Naive thymus-derived CD4-positive, alpha-beta T cell (primary cell): Measurements from ENCODE around the gene TMEM163. TPM values are rescaled to one million over a fixed set of nuclear protein-coding genes. Genes with fewer than 3 reads are reported as not detected.
"Not testable (repeated sequence)": the region's sequence is repeated elsewhere in the genome, so short reads cannot be mapped to it uniquely, and the experiment has no call there.

ENCODE experiments used
- ATAC-seq: fragments of 150-1000 bp; cut with Tn5 transposase; 2 replicates; pipeline ENCODE4 v1.10.0; 2021; ENCODE audit warnings: mild to moderate bottlenecking, moderate library complexity
- CTCF ChIA-PET: fragments of 350-600 bp; sonication (Branson Sonifier 250); formaldehyde crosslinking; loops from one replicate; lab custom pipeline; 2021; ENCODE audit warnings: antibody characterized with exemption; lab: Charles Lee
- POLR2A ChIA-PET: fragments of 350-600 bp; sonication (Branson Sonifier 250); formaldehyde crosslinking; loops from one replicate; lab custom pipeline; 2021; ENCODE audit warnings: antibody characterized with exemption, inconsistent platforms; lab: Charles Lee
- DNase-seq, 9 donors: peaks; one replicate each; pipeline versions ENCODE4 v3.0.0 to v3.0.0-alpha.2; 2020 to 2022; ENCODE audit warnings: mixed read lengths in 1 of 9
- H3K27ac ChIP-seq: one replicate; pipeline ENCODE4 v1.7.0; 2013; ENCODE audit warnings: mild to moderate bottlenecking, low read depth, low read length, moderate library complexity
- H3K27me3 ChIP-seq, 2 donors: one replicate each; pipeline ENCODE4 v1.7.0; 2013; ENCODE audit warnings: low read length in 2 of 2, mild to moderate bottlenecking in 2 of 2, moderate library complexity in 2 of 2; ENCODE audit not compliant: control insufficient read depth in 2 of 2, insufficient read depth in 2 of 2
- H3K36me3 ChIP-seq, 3 experiments: 1 replicate in 2 of 3; 2 replicates in 1 of 3; pipeline ENCODE4 v1.7.0; 2013; ENCODE audit warnings: low read length in 3 of 3, mild to moderate bottlenecking in 3 of 3, moderate library complexity in 1 of 3; ENCODE audit not compliant: insufficient read depth in 3 of 3, control insufficient read depth in 2 of 3
- H3K4me1 ChIP-seq, 2 donors: one replicate each; pipeline ENCODE4 v1.7.0; 2013; ENCODE audit warnings: low read length in 2 of 2, mild to moderate bottlenecking in 2 of 2, moderate library complexity in 1 of 2; ENCODE audit not compliant: control insufficient read depth in 2 of 2, insufficient read depth in 2 of 2
- H3K4me3 ChIP-seq: 2 replicates; pipeline ENCODE4 v1.7.0; 2013; ENCODE audit warnings: mild to moderate bottlenecking, low read length
- H3K9me3 ChIP-seq, 3 experiments: 1 replicate in 2 of 3; 2 replicates in 1 of 3; pipeline ENCODE4 v1.7.0; 2013; ENCODE audit warnings: low read length in 3 of 3; ENCODE audit not compliant: control insufficient read depth in 2 of 3
- H3K27ac Mint-ChIP-seq, 9 donors: one replicate each; pipeline ENCODE4 v1.8.0; 2020 to 2022; ENCODE audit warnings: mixed read lengths in 9 of 9, mild to moderate bottlenecking in 8 of 9, moderate library complexity in 5 of 9, inconsistent platforms in 2 of 9
- H3K27me3 Mint-ChIP-seq, 5 donors: one replicate each; pipeline ENCODE4 v1.8.0; 2021 to 2022; ENCODE audit warnings: mixed read lengths in 5 of 5, mild to moderate bottlenecking in 1 of 5
- H3K36me3 Mint-ChIP-seq, 5 donors: one replicate each; pipeline ENCODE4 v1.8.0; 2020 to 2022; ENCODE audit warnings: mixed read lengths in 5 of 5, mild to moderate bottlenecking in 3 of 5, inconsistent platforms in 1 of 5
- H3K4me1 Mint-ChIP-seq, 7 donors: one replicate each; pipeline ENCODE4 v1.8.0; 2020 to 2022; ENCODE audit warnings: mixed read lengths in 7 of 7, mild to moderate bottlenecking in 3 of 7, inconsistent platforms in 1 of 7
- H3K4me3 Mint-ChIP-seq, 10 donors: one replicate each; pipeline ENCODE4 v1.8.0; 2020 to 2022; ENCODE audit warnings: mild to moderate bottlenecking in 10 of 10, mixed read lengths in 10 of 10, moderate library complexity in 6 of 10, inconsistent platforms in 2 of 10
- H3K9me3 Mint-ChIP-seq, 11 donors: one replicate each; pipeline ENCODE4 v1.8.0; 2020 to 2022; ENCODE audit warnings: mixed read lengths in 11 of 11, mild to moderate bottlenecking in 4 of 11, inconsistent platforms in 1 of 11, moderate library complexity in 1 of 11
- intact Hi-C, 2 donors: fragments of 100-400 bp; cut with micrococcal nuclease; formaldehyde crosslinking; loops; one replicate each; pipeline ENCODE4 v1.15.1; 2023
- polyA plus RNA-seq, 2 donors: library from polyadenylated mRNA; unstranded; fragments of 300-500 nt; fragmentation: Illumina TruSeq; gene quantifications; one replicate each; pipeline ENCODE4 v1.2.3, GENCODE V29; 2021
- total RNA-seq, 6 experiments: library from RNA in 5 of 6; stranded (reverse) in 5 of 6; gene quantifications; 1 replicate in 5 of 6; 2 replicates in 1 of 6; pipeline ENCODE4 v1.2.3 and lab custom pipeline; 2021 to 2026

TMEM163 gene
- total and polyA plus RNA-seq, 7 experiments from 2014 or later, result 0.13 to 0.71 (median 0.21) TPM; not detected in 2

DNA sequence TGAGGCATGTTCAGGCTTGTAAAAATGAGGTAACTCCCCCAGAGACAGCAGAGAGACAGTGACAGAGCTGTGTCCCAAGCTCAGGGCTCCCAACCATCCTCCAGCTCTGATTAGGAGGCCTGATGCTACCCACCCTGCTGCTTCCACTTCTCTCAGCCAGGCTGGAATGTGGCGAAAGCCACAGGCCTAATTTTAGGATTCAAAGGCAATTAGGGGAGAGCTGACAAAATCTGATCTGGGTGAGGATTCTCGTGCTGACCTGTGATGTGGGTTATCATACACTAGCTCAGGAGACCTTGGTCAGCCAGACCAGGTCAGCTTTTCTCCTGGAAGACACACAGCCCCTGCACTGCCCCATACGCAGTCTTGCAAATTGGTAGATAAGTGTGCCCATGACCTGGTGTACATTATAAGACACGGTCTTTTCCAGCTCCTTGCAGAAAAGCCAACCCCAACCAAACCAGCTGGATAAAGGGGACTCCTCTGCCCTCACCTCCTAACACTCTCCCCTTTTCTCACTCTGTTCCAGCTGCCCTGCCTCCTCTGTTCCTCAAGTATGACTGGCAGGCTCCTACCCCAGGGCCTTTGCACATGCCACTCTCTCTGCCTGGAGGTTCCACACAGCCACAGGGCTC, 239.0 kb downstream of the TMEM163 start:
- Mint-ChIP-seq H3K27me3 (peaks cover 0 to 21% (median 13%) of the 10 kb centered on the region in 5 donors), H3K27ac (peak overlapping the region in 1 of 9 donors; percentile 42), H3K4me3 (no peak overlapping the region), H3K36me3 (no peaks in the 10 kb centered on the region), H3K9me3 (peaks cover 0 to 2% (median 0%) of the 10 kb centered on the region in 11 donors), H3K4me1 (no peaks in the 10 kb centered on the region)
- Histone ChIP-seq H3K27ac (no peak overlapping the region), H3K36me3 (no peaks in the 10 kb centered on the region), H3K4me1 (no peaks in the 10 kb centered on the region), H3K4me3 (no peak overlapping the region), H3K27me3 (no peaks in the 10 kb centered on the region), H3K9me3 (no peaks in the 10 kb centered on the region)
- ChIA-PET CTCF (interaction anchor here (0.7 kb wide), 1 partner anchor 307 kb away, joined by 3 read pairs; no protein-coding TSS in a partner anchor), POLR2A (no interaction called here)
- ATAC-seq (no peak), DNase-seq (no peak)
- intact Hi-C loops, result no loop called here

DNA sequence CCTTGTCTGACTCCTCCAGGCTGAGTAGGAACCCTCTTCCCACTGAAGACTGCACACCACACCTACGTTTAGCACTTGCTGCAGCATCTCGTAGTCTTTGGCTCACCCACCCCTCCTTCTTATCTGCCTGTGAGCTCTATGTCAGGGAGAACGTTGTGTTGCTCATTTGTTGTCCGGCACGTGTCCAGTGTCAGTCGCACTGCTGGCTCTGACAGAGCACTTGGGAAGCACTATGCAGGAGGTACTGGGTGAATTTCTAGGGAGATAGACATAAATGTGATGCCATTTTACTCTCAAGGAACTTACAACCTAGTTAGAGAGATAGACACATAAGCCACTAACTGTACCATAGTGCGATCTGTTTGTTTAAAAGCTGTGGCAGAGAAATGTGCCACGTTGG, 241.8 kb downstream of the TMEM163 start:
- H3K36me3 Mint-ChIP-seq, H3K27ac ChIP-seq, H3K4me3 Mint-ChIP-seq, H3K4me3 ChIP-seq, intact Hi-C loops, H3K27me3 ChIP-seq, H3K4me1 Mint-ChIP-seq, ATAC-seq, POLR2A ChIA-PET, DNase-seq, H3K36me3 ChIP-seq, H3K4me1 ChIP-seq, H3K27ac Mint-ChIP-seq, CTCF ChIA-PET: not testable (repeated sequence)
- peaks cover 0 to 12% (median 0%) of the 10 kb centered on the region in 3 experiments for H3K9me3 ChIP-seq
- H3K9me3 Mint-ChIP-seq, result peaks cover 0 to 27% (median 13%) of the 10 kb centered on the region in 11 donors
- H3K27me3 Mint-ChIP-seq, result peaks cover 2 to 22% (median 7%) of the 10 kb centered on the region in 5 donors

DNA sequence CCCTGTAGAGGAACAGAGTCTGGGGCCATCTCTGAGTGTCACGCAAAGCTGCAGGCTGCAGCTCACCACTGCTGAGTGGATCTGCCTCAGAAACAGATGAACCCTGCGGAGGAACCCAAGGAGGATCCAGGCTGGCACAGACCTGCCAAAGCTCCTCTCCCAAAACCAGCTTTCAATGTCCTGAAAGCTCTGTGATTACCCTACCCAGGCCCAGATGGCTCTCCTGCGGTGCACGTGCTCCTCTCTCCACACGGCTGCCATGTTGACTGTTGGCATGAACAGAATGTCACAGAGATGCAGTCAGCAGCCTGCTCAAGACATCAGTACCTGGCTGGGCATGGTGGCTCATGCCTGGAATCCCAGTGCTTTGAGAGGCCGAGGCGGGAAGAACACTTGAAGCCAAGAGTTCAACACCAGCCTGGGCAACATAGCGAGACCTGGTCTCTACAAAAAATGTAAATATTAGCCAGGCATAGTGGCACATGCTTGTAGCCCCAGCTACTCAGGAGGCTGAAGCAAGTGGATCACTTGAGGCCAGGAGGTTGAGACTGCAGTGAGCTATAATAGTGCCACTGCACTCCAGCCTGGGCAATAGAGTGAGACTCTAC, 248.1 kb downstream of the TMEM163 start:
- H3K27ac ChIP-seq, result no peak overlapping the region
- Mint-ChIP-seq H3K4me3 (no peak overlapping the region), H3K9me3 (peaks cover 0 to 29% (median 13%) of the 10 kb centered on the region in 11 donors), H3K27me3 (peaks cover 0 to 13% (median 4%) of the 10 kb centered on the region in 5 donors), H3K4me1 (no peaks in the 10 kb centered on the region), H3K36me3 (no peaks in the 10 kb centered on the region), H3K27ac (no peak overlapping the region)
- no peaks in the 10 kb centered on the region for H3K36me3 ChIP-seq
- H3K4me1 ChIP-seq, result no peaks in the 10 kb centered on the region
- no peak for ATAC-seq
- H3K9me3 ChIP-seq, result peaks cover 0 to 12% (median 0%) of the 10 kb centered on the region in 3 experiments
- no peaks in the 10 kb centered on the region for H3K27me3 ChIP-seq
- no peak for DNase-seq
- POLR2A ChIA-PET, result no interaction called here
- intact Hi-C loops, result no loop called here
- CTCF ChIA-PET, result interaction anchor here (0.6 kb wide), 1 partner anchor 17 kb away, joined by 3 read pairs; no protein-coding TSS in a partner anchor
- no peak overlapping the region for H3K4me3 ChIP-seq

DNA sequence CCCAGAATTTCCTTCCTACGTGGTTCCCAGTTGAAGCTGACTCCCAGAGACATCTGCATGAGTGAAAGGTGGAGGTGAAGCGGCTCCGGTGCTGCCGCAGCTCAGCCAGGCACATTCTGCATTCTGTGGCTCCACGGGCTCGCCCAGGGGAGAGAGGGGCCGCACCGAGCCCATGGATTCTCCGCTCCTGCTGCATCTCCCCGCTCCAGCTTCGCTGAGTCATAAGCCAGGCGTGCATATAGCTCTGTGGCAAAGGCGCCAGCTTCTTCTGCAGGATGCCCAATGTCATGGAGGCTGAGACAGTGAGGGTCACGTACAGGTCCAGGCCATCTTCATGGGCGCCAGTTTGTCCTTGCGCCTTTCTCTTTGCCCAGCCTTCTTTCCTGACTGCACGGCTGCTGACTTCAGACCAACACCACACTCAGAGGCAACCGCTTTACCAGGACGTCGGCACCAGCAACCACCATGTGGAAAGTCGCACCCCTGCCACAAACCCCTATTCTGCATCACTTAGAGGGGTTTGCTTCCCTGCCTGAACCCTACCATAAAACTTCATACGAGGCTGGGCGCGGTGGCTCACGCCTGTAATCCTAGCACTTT, 249.2 kb downstream of the TMEM163 start:
- H3K4me1 Mint-ChIP-seq, result no peaks in the 10 kb centered on the region
- no peak overlapping the region for H3K27ac ChIP-seq
- peak overlapping the region in 1 of 9 donors; percentile 86 for H3K27ac Mint-ChIP-seq
- intact Hi-C loops, result loop anchor here in 1 of 2 donors (5.0 kb wide), 1 partner anchor 352 kb away; no protein-coding TSS in a partner anchor
- no peaks in the 10 kb centered on the region for H3K36me3 ChIP-seq
- CTCF ChIA-PET, result no interaction called here
- no peaks in the 10 kb centered on the region for H3K27me3 ChIP-seq
- no peak overlapping the region for H3K4me3 Mint-ChIP-seq
- peaks cover 0 to 28% (median 13%) of the 10 kb centered on the region in 11 donors for H3K9me3 Mint-ChIP-seq
- H3K9me3 ChIP-seq, result peaks cover 0 to 12% (median 0%) of the 10 kb centered on the region in 3 experiments
- H3K4me3 ChIP-seq, result no peak overlapping the region
- no peaks in the 10 kb centered on the region for H3K36me3 Mint-ChIP-seq
- POLR2A ChIA-PET, result no interaction called here
- H3K4me1 ChIP-seq, result no peaks in the 10 kb centered on the region
- DNase-seq (no peak), ATAC-seq (no peak)
- peaks cover 0 to 7% (median 4%) of the 10 kb centered on the region in 5 donors for H3K27me3 Mint-ChIP-seq

DNA sequence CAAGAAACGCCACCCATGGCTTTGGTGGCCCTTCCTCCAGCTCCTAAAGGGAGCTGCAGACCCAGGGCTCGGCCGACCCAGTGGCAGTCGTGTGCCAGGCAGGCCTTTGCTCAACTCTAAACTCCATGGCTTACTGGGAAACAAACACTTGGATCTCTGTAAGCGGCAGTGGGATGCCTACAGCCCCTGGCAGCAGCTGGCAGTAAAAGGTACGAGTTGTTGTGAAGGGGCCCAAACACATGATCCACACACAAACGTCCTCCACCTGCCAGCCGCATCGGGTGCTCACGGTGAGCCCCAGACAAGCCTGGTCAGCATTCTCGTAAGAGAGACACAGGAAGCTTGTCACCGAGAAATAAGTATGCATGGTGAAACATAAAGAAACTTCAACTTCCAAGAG, 250.0 kb downstream of the TMEM163 start:
- DNase-seq (no peak), ATAC-seq (no peak)
- Histone ChIP-seq H3K4me1 (no peaks in the 10 kb centered on the region), H3K36me3 (no peaks in the 10 kb centered on the region), H3K27ac (no peak overlapping the region), H3K27me3 (no peaks in the 10 kb centered on the region), H3K9me3 (peaks cover 0 to 11% (median 0%) of the 10 kb centered on the region in 3 experiments), H3K4me3 (no peak overlapping the region)
- intact Hi-C loops, result loop anchor here in 1 of 2 donors (5.0 kb wide), 1 partner anchor 351 kb away; no protein-coding TSS in a partner anchor
- CTCF ChIA-PET, result no interaction called here
- no peaks in the 10 kb centered on the region for H3K36me3 Mint-ChIP-seq
- peak overlapping the region in 1 of 9 donors; percentile 86 for H3K27ac Mint-ChIP-seq
- H3K27me3 Mint-ChIP-seq, result peaks cover 0 to 5% (median 0%) of the 10 kb centered on the region in 5 donors
- no peak overlapping the region for H3K4me3 Mint-ChIP-seq
- peaks cover 0 to 20% (median 12%) of the 10 kb centered on the region in 11 donors for H3K9me3 Mint-ChIP-seq
- no peaks in the 10 kb centered on the region for H3K4me1 Mint-ChIP-seq
- POLR2A ChIA-PET, result no interaction called here

DNA sequence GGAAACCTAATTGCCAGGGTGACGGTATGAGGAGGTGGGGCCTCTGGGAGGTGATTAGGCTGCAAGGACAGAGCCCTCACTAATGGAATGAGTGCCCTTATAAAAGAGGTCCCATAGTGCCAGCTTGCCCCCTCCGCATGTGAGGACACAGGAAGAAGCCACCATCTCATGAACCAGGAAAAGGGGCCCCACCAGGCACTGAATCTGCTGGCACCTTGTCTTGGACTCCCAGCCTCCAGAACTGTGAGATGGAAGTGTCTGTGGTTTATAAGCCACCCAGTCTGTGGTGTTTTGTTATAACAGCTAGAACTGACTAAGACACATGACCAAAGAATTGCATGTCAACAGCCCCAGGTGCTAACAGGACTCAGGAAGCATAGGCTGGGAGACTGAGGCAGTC, 250.6 kb downstream of the TMEM163 start:
- H3K36me3 Mint-ChIP-seq, result no peaks in the 10 kb centered on the region
- peaks cover 0 to 5% (median 0%) of the 10 kb centered on the region in 5 donors for H3K27me3 Mint-ChIP-seq
- no peak for DNase-seq
- Histone ChIP-seq H3K4me3 (no peak overlapping the region), H3K36me3 (no peaks in the 10 kb centered on the region), H3K27me3 (no peaks in the 10 kb centered on the region), H3K4me1 (no peaks in the 10 kb centered on the region), H3K27ac (no peak overlapping the region), H3K9me3 (peaks cover 0 to 5% (median 0%) of the 10 kb centered on the region in 3 experiments)
- peak overlapping the region in 1 of 9 donors; percentile 86 for H3K27ac Mint-ChIP-seq
- CTCF ChIA-PET, result no interaction called here
- POLR2A ChIA-PET, result no interaction called here
- intact Hi-C loops, result loop anchor here in 1 of 2 donors (5.0 kb wide), 1 partner anchor 351 kb away; no protein-coding TSS in a partner anchor
- no peaks in the 10 kb centered on the region for H3K4me1 Mint-ChIP-seq
- H3K4me3 Mint-ChIP-seq, result no peak overlapping the region
- no peak for ATAC-seq
- peaks cover 0 to 13% (median 6%) of the 10 kb centered on the region in 11 donors for H3K9me3 Mint-ChIP-seq
